Activated T-helper 1 cell treated with anti-CD3 and anti-CD28 coated beads, Interleukin-12 subunit alpha, Interleukin-12 subunit beta, Interleukin-2, Interleukin-4 antibody, amounts not matched to agents 30 ng/mL and 10 ng/mL and 1 ng/mL, durations not matched to agents 14 hours and 24 hours and 36 hours (primary cell): Measurements from ENCODE around the gene WFDC10B. TPM values are rescaled to one million over a fixed set of nuclear protein-coding genes. Genes with fewer than 3 reads are reported as not detected.
"Not testable (repeated sequence)": the region's sequence is repeated elsewhere in the genome, so short reads cannot be mapped to it uniquely, and the experiment has no call there.

Experiments
- DNase-seq: peaks from one replicate; pipeline ENCODE4 v3.0.0; 2021; ENCODE audit warnings: low spot score
- H3K27ac Mint-ChIP-seq: one replicate; pipeline ENCODE4 v1.8.0; 2021; ENCODE audit warnings: mild to moderate bottlenecking, mixed read lengths
- H3K27me3 Mint-ChIP-seq: one replicate; pipeline ENCODE4 v1.8.0; 2022; ENCODE audit warnings: mild to moderate bottlenecking, moderate library complexity, mixed read lengths; ENCODE audit not compliant: insufficient read depth
- H3K36me3 Mint-ChIP-seq: one replicate; pipeline ENCODE4 v1.8.0; 2021; ENCODE audit warnings: low read depth, mixed read lengths
- H3K4me1 Mint-ChIP-seq: one replicate; pipeline ENCODE4 v1.8.0; 2021; ENCODE audit warnings: low read depth, mixed read lengths
- H3K4me3 Mint-ChIP-seq: one replicate; pipeline ENCODE4 v1.8.0; 2021; ENCODE audit warnings: mild to moderate bottlenecking, moderate library complexity, mixed read lengths
- H3K9me3 Mint-ChIP-seq: one replicate; pipeline ENCODE4 v1.8.0; 2021; ENCODE audit warnings: mixed read lengths
- intact Hi-C: fragments of 100-400 bp; cut with micrococcal nuclease; formaldehyde crosslinking; loops from one replicate; pipeline ENCODE4 v1.15.1; 2024
- total RNA-seq: library from RNA; stranded (reverse); gene quantifications from 2 replicates; pipeline ENCODE4 v1.2.3, GENCODE V29; 2022

The WFDC10B gene
- total RNA-seq: not detected in 2 replicates

DNA sequence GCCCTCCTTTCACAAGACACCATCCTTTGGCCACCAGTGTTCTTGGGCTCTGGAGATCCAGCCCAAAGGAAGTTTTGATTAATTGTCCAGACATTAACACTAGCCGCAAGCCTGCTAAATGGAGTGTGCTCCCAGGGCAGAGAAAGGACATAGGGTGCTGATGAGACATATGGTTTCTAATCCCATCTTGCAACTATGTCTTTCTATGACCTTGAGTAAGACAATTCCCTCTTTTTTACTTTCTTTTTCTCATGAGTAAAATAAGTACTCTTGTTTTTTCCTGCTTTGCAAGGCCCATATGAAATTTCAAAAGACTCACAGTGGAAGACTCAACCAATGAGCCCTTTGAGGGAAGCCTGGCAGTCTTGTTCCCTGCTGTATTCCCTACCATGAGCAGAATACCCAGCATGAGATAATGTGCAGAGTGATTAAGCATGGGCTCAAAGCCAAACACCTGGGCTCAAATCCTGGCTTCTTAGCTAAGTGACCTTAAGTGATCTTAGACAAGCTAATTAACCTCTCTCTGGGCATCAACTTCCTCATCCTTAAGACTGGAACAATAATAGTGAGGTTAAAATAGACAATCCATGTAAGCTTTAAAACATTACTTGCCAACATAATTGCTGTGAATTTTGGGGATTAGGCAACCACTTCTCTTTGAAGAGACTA, at the start of gene WFDC10B:
Gene WFDC10B, minus strand, starts transcription at position 51 of the 669 bp plus-strand sequence. CDS start 19,027 bp downstream, outside the sequence.
- H3K27me3 Mint-ChIP-seq: peaks cover 7% of the 10 kb centered on the region
- intact Hi-C loops: no loop called here
- no peaks in the 10 kb centered on the region for H3K9me3 Mint-ChIP-seq
- no peak within 1 kb of the TSS for H3K4me3 Mint-ChIP-seq
- H3K27ac Mint-ChIP-seq: no peak within 1 kb of the TSS
- H3K36me3 Mint-ChIP-seq: no peaks in the 10 kb centered on the region
- H3K4me1 Mint-ChIP-seq: no peaks in the 10 kb centered on the region
- no peak for DNase-seq

DNA sequence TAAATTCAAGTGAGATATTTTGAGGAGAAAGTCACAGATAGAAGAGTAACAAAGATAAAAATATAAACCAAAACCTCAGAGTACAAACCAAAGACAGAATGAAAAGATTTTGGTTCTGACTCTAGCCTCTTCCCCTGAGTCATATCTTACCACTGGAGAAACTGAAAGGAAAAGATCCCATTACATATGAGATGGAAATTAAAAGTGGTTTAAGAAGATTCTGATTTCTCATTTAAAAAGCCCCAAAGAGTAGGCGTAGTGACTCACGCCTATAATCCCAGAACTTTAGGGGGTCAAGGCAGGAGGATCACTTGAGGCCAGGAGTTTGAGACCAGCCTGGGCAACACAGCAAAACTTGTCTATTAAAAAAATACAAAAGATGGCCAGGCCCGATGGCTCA, 47.9 kb upstream of the WFDC10B start:
- intact Hi-C loops: loop anchor here (1.0 to 10.0 kb wide), 4 partner anchors 38 to 782 kb away; partner anchors contain the start of genes DNTTIP1, MATN4, RBPJL and WFDC3
- peaks cover 9% of the 10 kb centered on the region for H3K9me3 Mint-ChIP-seq
- no peak overlapping the region for H3K4me3 Mint-ChIP-seq
- no peak for DNase-seq
- peaks cover 17% of the 10 kb centered on the region for H3K4me1 Mint-ChIP-seq
- peak overlapping the region; percentile 85 for H3K27ac Mint-ChIP-seq
- peaks cover 7% of the 10 kb centered on the region for H3K27me3 Mint-ChIP-seq
- H3K36me3 Mint-ChIP-seq: peaks cover 2% of the 10 kb centered on the region

- DNase-seq: no peak
- H3K4me3 Mint-ChIP-seq: no peak overlapping the region
- H3K27me3 Mint-ChIP-seq: peaks cover 16% of the 10 kb centered on the region
- H3K9me3 Mint-ChIP-seq: peaks cover 9% of the 10 kb centered on the region
- intact Hi-C loops: loop anchor here (1.0 to 10.0 kb wide), 4 partner anchors 39 to 781 kb away; partner anchors contain the start of genes DNTTIP1, MATN4, RBPJL and WFDC3
- peak overlapping the region; percentile 31 for H3K27ac Mint-ChIP-seq
- H3K36me3 Mint-ChIP-seq: peaks cover 2% of the 10 kb centered on the region
- H3K4me1 Mint-ChIP-seq: peaks cover 17% of the 10 kb centered on the region
Observed at GRCh38 chr20:45751721-45752120, 46.9 kb upstream of the WFDC10B start.

DNA sequence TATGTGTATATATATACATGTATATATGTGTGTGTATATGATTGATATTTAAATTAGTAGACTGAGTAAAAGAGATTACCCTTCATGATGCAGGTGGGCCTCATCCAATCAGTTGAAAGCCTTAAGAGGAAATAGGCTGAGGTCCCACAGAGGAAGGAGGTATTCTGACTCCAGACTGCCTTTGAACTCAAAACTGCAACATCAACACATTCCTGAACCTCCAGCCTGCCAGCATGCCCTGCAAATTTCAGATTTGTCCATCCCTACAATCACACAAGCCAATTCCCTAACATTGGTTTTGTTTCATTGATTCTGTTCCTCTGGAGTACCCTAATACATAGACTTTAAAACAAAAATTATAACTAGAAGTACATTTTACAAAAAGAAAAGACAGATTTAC, 40.2 kb upstream of the WFDC10B start:
- Mint-ChIP-seq H3K27ac (no peak overlapping the region), H3K27me3 (peaks cover 21% of the 10 kb centered on the region), H3K9me3 (no peaks in the 10 kb centered on the region), H3K4me1 (no peaks in the 10 kb centered on the region), H3K36me3 (no peaks in the 10 kb centered on the region), H3K4me3 (no peak overlapping the region)
- no peak for DNase-seq
- intact Hi-C loops: no loop called here

- Mint-ChIP-seq H3K27me3 (peaks cover 27% of the 10 kb centered on the region), H3K4me3 (no peak overlapping the region), H3K9me3 (no peaks in the 10 kb centered on the region), H3K36me3 (no peaks in the 10 kb centered on the region), H3K4me1 (no peaks in the 10 kb centered on the region), H3K27ac (no peak overlapping the region)
- intact Hi-C loops: no loop called here
- no peak for DNase-seq
Observed at GRCh38 chr20:45742596-45742995, 37.8 kb upstream of the WFDC10B start.

DNA sequence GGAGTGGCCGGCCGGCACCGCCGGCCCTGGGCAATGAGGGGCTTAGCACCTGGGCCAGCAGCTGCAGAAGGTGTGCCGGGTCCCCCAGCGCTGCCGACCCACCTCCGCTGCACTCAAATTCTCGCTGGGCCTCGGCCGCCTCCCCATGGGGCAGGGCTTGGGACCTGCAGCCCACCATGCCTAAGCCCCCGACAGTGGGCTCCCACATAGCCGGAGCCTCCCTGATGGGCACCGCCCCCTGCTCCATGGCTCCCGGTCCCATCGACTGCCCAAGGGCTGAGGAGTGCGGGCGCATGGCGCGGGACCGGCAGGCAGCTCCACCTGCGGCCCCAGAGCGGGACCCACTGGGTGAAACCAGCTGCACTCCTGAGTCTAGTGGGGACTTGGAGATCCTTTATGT, 31.2 kb upstream of the WFDC10B start:
- Mint-ChIP-seq H3K36me3 (no peaks in the 10 kb centered on the region), H3K27ac (no peak overlapping the region), H3K27me3 (peaks cover 16% of the 10 kb centered on the region), H3K4me1 (no peaks in the 10 kb centered on the region), H3K9me3 (peaks cover 21% of the 10 kb centered on the region), H3K4me3 (no peak overlapping the region)
- intact Hi-C loops: no loop called here
- DNase-seq: no peak

DNA sequence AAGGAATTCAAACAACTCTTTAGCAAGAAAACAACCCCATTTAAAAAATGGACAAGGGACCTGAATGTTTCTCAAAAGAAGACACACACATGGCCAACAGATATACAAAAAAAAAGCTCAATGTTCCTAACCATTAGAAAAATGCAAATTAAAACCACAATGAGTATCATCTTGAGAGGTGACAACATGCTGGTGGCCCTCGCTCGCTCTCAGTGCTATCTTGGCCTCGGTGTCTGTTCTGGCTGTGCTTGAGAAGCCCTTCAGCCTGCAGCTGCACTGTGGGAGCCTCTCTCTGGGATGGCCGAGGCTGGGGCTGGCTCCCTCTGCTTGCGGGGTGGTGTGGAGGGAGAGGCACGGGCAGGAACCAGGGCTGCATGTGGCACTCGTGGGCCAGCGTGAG, 30.7 kb upstream of the WFDC10B start:
- Mint-ChIP-seq H3K27ac (no peak overlapping the region), H3K4me1 (no peaks in the 10 kb centered on the region), H3K27me3 (peaks cover 13% of the 10 kb centered on the region), H3K9me3 (peaks cover 24% of the 10 kb centered on the region), H3K36me3 (no peaks in the 10 kb centered on the region), H3K4me3 (no peak overlapping the region)
- DNase-seq: no peak
- intact Hi-C loops: no loop called here

- no peak for DNase-seq
- intact Hi-C loops: no loop called here
- Mint-ChIP-seq H3K27ac (no peak overlapping the region), H3K27me3 (peaks cover 5% of the 10 kb centered on the region), H3K4me1 (no peaks in the 10 kb centered on the region), H3K4me3 (no peak overlapping the region), H3K9me3 (peaks cover 30% of the 10 kb centered on the region), H3K36me3 (no peaks in the 10 kb centered on the region)
Observed at GRCh38 chr20:45732199-45732598, 27.4 kb upstream of the WFDC10B start.

DNA sequence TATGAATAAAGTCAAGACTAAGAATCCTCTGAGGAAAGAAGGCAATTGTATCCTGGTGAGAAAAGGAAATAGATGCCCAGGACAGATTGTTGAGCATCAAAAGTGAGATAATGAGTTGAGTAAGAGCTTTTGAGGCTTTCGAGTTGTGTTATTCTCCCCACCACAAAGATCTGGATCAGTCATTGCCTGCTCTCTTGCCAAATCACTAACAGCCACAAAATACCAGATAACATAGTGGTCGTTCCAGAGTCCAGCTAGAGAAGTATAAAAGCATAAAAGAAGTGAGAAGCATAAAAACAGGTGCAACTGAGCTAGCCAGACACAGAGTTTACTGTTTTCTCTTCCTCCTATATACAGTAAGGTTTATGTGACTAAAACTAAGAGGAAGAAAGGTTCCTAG, 22.2 kb upstream of the WFDC10B start:
- no peak for DNase-seq
- Mint-ChIP-seq H3K27ac (no peak overlapping the region), H3K4me3 (no peak overlapping the region), H3K9me3 (peaks cover 16% of the 10 kb centered on the region), H3K36me3 (no peaks in the 10 kb centered on the region), H3K4me1 (no peaks in the 10 kb centered on the region), H3K27me3 (peaks cover 20% of the 10 kb centered on the region)
- intact Hi-C loops: no loop called here

DNA sequence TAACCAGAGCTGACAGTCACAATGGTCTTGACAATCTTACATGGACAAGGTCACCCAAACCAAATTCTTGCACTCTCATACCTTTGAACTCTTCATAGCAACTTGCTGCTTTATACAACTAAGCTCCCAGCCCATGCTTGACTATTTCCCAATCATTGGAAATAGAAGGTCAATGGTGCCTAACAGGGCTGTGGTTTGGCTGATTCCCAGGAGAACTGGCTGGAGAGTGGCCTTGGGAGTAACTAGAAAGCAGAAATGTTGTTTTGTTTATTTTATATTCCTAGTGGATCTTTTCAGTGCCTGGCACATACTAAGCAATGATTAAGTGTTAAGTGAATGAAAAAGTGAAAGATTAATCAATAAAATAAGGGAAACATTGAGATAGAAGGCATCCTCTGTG, 20.3 kb upstream of the WFDC10B start:
- H3K4me3 Mint-ChIP-seq: no peak overlapping the region
- intact Hi-C loops: no loop called here
- H3K4me1 Mint-ChIP-seq: no peaks in the 10 kb centered on the region
- no peak overlapping the region for H3K27ac Mint-ChIP-seq
- H3K27me3 Mint-ChIP-seq: peaks cover 22% of the 10 kb centered on the region
- peaks cover 3% of the 10 kb centered on the region for H3K9me3 Mint-ChIP-seq
- no peak for DNase-seq
- no peaks in the 10 kb centered on the region for H3K36me3 Mint-ChIP-seq

DNA sequence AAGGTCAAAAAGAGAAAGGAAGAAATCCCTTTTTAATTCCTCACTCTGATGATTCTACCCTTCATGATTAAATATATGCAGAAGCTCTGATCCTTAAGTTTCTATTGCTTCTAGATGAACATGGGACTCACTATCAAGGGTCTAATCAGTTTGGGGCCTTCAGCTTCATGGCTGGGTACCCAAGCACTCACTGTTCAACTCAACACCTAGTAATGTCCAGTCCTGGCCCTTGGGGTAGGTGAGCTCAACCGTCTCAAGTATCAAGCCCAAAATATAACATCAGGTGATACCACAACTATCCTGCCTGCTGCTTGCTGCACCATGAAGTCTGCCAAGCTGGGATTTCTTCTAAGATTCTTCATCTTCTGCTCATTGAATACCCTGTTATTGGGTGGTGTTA, 17.2 kb upstream of the WFDC10B start, which contains the start of gene SPINT4:
Gene SPINT4, plus strand, starts transcription at position 301 of the 400 bp plus-strand sequence. Its CDS starts 21 bp downstream, at position 322.
- no peaks in the 10 kb centered on the region for H3K4me1 Mint-ChIP-seq
- DNase-seq: no peak
- intact Hi-C loops: no loop called here
- no peak within 1 kb of the TSS for H3K27ac Mint-ChIP-seq
- peaks cover 28% of the 10 kb centered on the region for H3K27me3 Mint-ChIP-seq
- H3K4me3 Mint-ChIP-seq: no peak within 1 kb of the TSS
- H3K36me3 Mint-ChIP-seq: no peaks in the 10 kb centered on the region
- H3K9me3 Mint-ChIP-seq: no peaks in the 10 kb centered on the region

- H3K9me3 Mint-ChIP-seq, intact Hi-C loops, H3K4me1 Mint-ChIP-seq, H3K36me3 Mint-ChIP-seq, H3K4me3 Mint-ChIP-seq, H3K27ac Mint-ChIP-seq, DNase-seq: not testable (repeated sequence)
- H3K27me3 Mint-ChIP-seq: peaks cover 21% of the 10 kb centered on the region
Observed at GRCh38 chr20:45716141-45716688, 11.4 kb upstream of the WFDC10B start.

GRCh38 chr20:45701873-45702272, 2.9 kb downstream of the WFDC10B start, which contains the start of gene WFDC13:
Gene WFDC13, plus strand, starts transcription at chr20:45702038. Its CDS starts 86 bp downstream, at chr20:45702124.
- H3K27ac Mint-ChIP-seq: no peak within 1 kb of the TSS
- intact Hi-C loops: no loop called here
- H3K27me3 Mint-ChIP-seq: peaks cover 17% of the 10 kb centered on the region

More at GRCh38 chr20:45701873-45702272, 2.9 kb downstream of the WFDC10B start, which contains the start of gene WFDC13:
- H3K36me3 Mint-ChIP-seq: no peaks in the 10 kb centered on the region
- H3K4me3 Mint-ChIP-seq: no peak within 1 kb of the TSS
- H3K4me1 Mint-ChIP-seq: no peaks in the 10 kb centered on the region
- H3K9me3 Mint-ChIP-seq: no peaks in the 10 kb centered on the region
- DNase-seq: no peak
